ENCODE data around the gene ZNF813.
"Not testable (repeated sequence)": the region's sequence is repeated elsewhere in the genome, so short reads cannot be mapped to it uniquely, and the experiment has no call there.

DNA sequence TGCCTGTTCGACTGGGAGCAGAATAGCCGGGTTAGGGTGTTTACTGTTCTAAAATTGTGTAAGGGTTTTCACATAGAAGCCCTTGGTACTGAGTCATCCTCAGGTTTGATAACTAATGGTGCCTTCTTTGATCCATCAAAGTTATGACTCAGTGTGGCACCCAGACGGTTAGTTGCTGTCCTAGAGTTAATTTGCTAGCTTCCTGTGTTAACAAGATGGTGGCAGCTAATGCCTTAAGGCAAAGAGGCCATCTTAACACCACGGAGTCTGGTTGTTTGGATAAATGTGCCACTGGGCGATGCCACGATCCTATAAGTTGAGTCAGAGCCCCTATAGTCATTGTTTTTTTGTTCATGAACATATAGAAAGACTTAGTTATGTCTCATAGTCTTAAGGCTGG, 7.9 kb downstream of the ZNF813 start:
- TF ChIP-seq, protein P1, sequence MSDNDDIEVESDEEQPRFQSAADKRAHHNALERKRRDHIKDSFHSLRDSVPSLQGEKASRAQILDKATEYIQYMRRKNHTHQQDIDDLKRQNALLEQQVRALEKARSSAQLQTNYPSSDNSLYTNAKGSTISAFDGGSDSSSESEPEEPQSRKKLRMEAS (IDR thresholded peaks at IDR 0.05; ENCODE audit: low read depth, low read length), result not testable (repeated sequence)
- TF ChIP-seq, protein P2, sequence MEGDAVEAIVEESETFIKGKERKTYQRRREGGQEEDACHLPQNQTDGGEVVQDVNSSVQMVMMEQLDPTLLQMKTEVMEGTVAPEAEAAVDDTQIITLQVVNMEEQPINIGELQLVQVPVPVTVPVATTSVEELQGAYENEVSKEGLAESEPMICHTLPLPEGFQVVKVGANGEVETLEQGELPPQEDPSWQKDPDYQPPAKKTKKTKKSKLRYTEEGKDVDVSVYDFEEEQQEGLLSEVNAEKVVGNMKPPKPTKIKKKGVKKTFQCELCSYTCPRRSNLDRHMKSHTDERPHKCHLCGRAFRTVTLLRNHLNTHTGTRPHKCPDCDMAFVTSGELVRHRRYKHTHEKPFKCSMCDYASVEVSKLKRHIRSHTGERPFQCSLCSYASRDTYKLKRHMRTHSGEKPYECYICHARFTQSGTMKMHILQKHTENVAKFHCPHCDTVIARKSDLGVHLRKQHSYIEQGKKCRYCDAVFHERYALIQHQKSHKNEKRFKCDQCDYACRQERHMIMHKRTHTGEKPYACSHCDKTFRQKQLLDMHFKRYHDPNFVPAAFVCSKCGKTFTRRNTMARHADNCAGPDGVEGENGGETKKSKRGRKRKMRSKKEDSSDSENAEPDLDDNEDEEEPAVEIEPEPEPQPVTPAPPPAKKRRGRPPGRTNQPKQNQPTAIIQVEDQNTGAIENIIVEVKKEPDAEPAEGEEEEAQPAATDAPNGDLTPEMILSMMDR (IDR thresholded peaks at IDR 0.05; ENCODE audit: low read depth, low read length), result not testable (repeated sequence)

Data from NB4 (cell line).